Midbrain (tissue), 1 donor: ENCODE data around the gene KIF25.

Source experiments
- DNase-seq: peaks from one replicate; lab custom pipeline; 2025; lab: John Stamatoyannopoulos, UW

Gene KIF25

GRCh38 chr6:168035661-168036545, 38.4 kb downstream of the KIF25 start:
- no peak for DNase-seq

DNA sequence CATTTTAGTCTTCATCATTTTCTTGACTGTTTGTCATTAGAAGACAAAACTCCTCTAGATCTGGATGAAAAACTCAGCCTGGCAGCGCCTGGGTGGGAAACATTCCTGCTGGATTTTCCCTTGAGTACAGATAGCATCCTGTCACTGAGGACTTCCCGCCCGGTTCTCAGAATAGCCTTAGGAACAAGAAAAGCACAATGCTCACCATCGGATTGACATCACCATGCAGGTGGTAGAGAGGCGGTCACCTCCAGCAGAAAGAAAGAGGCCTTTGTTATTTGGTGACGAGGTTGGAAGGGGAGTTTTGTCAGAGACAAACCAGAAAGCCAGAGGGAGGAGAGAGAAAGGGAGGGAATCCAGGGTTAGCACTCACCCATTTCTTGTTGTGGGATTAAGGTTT, 39.8 kb downstream of the KIF25 start:
- DNase-seq = no peak

DNA sequence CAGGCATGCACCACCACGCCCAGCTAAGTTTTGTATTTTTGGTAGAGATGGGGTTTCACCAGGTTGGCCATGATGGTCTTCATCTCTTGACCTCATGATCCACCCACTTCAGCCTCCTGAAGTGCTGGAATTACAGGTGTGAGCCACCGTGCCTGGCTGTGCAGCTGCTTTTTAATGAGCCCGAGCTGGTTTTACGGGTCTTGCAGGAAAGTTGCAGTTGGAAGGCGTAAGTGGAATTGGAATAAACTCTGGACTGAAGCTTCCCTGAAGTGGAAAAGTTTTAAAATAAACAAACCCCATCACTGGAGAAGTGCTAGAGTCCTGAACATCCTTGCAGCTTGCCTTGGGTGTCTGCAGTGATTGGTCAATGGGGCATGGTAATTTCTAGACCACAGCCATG, 40.4 kb downstream of the KIF25 start:
- DNase-seq = no peak

- no peak for DNase-seq
Observed at GRCh38 chr6:168038576-168039140, 41.2 kb downstream of the KIF25 start.

DNA sequence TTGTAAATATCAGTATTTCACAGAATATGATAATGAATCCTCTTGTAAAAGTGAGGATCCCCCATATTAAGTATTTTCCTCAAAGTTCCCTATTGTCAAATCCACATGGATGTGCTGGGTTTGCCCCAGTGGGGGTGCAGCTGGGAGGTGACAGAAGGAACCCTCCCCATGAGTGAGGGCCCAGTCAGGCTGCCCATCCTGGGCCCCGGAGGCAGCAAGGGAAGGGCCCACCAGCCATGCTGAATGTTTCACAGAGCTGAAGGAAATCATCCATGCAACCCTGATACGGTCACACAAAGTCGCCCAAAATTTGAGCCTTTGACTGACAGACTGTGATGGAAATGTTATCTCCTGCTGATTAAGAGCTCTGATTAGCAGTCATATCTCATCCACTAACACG, 41.8 kb downstream of the KIF25 start:
- no peak for DNase-seq

DNA sequence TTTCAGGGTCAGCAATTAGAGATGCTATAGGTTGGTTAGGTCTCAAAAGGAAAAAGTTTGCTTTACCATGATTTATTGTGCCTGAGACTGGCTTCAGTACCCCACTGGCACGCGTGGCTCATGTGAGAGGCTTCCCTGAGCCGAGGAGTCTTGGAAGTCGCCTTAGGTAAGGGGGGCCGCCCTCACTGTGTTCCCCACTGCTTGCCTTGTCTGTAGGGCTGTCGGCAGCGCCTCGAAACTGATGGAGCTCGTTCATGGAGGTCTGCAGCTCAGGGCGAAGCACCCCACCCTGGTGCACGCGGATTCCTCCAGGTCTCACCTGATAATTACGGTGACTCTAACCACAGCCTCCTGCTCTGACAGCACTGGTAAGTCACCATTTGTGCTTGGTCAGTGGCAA, 42.4 kb downstream of the KIF25 start:
- DNase-seq = no peak

DNA sequence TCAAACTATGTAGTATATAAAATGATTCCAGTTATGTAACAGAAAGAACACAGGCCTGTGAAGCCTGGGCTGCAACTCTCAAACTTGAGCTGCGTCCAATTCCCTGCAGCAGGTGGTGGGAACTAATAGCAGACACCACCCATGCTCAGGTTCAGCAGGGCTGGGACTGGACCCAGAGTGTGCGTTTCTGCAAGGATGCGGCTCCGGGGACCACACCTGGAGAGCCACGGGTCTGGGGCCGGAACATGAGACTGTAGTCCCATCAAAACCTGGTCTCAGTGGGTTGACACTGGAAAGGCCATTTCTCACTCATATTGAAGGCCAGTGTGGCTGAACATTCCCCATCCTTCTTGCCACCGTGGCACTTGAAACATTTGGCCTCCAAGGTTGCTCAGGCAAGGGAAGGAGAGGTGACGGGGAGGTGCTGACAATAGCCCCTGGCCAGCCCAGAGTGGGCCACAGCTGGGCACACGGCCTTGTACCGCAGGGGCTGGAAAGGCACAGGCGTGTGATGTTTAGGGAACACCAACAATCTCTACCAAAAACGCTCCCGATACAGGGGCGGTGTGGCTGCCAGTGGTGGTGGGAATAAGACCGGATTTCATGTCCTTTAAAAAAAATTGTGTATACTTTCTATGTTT, 43.5 kb downstream of the KIF25 start:
- DNase-seq = no peak

- DNase-seq = no peak
Observed at GRCh38 chr6:168041928-168042327, 44.5 kb downstream of the KIF25 start.

- DNase-seq = no peak
Observed at GRCh38 chr6:168042426-168043192, 45.1 kb downstream of the KIF25 start.

DNA sequence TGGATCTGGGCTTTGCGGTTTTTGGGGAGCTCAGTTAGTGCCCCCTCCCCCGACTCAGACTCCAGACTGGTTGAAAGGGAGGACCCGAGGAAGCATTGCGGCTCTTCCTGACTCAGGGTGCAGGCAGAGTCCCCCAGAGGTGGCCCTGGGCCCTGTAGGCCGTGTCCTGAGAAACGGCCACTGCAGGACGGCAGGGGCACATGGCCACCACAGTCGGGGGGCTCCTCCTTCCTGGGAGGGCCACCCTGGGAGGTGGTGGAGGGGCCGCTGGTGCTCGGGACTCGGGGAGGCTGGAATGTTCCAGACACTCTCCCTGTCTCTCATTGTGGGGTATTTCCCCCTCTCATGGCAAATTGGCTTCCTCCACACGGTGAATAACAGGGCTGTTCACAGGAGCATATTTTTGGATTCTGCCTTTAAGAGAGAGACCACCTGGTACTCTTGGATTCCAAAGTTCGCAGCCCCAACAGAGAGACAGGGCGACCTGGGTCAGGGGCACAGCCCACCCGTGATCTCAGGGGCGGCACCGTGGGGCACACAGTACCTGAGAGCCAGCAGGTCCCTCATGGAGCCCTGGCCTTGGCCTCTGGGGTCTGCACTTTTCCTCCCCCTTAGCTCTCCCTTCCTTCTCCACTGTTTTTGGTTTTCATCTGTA, 45.8 kb downstream of the KIF25 start:
- DNase-seq = no peak

DNA sequence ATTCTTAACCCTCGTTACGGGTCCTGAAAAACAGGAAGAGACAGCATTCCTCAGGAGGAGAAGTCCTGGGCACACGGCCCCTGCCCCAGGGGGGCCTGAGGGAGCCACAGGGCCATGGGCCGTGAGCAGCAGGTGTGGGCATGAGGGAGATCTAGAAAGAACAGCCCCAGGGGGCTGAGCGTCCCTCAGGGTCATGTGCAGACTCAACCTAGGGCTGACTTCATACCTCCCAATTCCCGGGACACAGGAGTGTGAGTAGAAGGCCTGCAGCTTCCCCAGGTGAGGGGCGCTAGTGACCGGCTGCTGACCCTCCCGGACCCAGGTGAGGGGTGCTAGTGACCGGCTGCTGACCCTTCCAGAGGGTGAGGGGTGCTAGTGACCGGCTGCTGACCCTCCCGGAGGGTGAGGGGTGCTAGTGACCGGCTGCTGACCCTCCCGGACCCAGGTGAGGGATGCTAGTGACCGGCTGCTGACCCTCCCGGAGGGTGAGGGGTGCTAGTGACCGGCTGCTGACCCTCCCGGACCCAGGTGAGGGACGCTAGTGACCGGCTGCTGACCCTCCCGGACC, 46.5 kb downstream of the KIF25 start:
- DNase-seq = no peak

DNA sequence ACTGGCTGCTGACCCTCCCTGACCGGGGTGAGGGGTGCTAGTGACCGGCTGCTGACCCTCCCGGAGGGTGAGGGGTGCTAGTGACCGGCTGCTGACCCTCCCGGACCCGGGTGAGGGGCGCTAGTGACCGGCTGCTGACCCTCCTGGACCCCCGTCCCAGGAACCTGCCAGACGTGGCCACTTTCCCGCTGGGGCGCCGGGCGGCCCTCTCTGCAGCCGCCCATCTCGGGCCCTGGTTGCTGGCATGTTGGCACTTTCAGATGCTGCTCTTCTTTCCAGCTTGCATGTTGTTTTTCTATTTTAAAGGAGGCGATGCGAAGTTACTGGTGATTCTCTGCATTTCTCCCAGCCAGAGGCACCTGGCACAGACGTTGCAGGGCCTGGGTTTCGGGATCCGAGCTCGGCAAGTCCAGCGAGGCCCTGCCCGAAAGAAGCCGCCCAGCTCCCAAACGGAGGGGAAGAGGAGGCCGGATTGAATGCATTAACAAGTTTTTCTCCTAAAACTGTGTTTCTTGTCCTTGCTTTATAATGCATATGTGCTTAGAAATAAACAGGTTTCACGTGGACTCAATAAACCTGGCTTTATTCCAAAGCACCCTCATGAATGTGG, 47.2 kb downstream of the KIF25 start:
- no peak for DNase-seq

DNA sequence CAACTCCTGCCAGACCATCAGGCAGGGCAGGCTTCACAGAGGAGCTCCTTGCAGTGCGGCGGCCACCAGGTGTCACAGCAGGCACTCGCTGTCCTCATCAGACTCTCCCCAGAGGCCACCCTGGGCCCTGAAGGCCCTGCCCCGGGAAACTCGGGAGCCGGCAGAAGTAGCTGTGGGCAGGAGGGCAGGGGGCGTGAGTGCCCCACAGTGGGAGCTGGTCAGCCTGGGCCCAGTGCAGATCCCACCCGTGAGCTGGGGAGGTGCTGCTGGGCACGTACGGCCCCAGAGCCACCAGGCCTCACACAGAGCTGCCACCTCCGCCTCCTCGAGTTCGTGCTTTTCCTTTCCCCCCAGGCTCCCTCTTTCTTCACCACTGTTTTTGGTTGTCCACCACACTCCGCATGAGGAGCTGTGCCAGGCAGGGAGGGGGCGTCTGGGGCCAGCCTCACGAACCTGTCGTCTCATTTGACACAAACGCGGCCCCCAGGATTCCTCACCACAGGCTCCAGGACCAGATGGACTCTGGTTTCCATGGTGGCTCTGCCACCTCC, 47.7 kb downstream of the KIF25 start:
- DNase-seq = no peak

- DNase-seq = no peak
Observed at GRCh38 chr6:168045706-168046620, 48.5 kb downstream of the KIF25 start.

- DNase-seq = no peak
Observed at GRCh38 chr6:168046696-168047095, 49.2 kb downstream of the KIF25 start.

- DNase-seq = peak; percentile 83
Observed at GRCh38 chr6:168047841-168048723, 50.6 kb downstream of the KIF25 start.

GRCh38 chr6:168048724-168049025, 51.2 kb downstream of the KIF25 start:
- no peak for DNase-seq

GRCh38 chr6:168049277-168049676, 51.8 kb downstream of the KIF25 start:
- DNase-seq = no peak

DNA sequence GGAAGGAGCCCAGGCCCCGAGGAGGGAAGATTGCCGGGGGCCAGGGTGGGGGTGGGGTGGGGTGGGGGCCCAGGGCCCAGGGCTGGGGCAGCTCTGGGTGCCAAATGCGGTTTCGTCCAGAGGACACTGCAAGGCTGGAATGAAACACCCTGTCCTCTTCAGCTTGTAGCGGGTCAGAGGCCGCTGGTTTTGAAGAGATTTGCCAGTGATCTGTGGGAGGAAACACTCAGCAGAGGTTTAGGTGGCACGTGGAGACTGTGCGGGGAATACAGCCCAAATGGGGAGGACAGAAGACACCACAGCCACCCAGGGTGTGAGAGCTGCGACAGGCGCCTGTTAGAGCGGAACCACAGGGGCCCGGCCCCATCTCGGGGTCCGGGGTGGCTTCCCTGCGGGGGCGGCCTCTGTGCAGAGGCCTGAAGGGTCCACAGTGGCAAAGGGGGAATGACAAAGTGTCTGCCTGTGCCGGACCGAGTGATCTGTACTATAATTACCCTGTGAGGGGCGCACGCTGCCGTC, 52.3 kb downstream of the KIF25 start:
- no peak for DNase-seq
